BLaER1 (cell line): ENCODE results near the gene DSG3.

ENCODE experiments used
- H3K27ac ChIP-seq: shearing (Covaris generic); formaldehyde crosslinking; 2 replicates; pipeline ENCODE4 v1.8.1; 2022
- H3K27me3 ChIP-seq: shearing (Covaris generic); formaldehyde crosslinking; 2 replicates; pipeline ENCODE4 v1.8.1; 2022
- H3K36me3 ChIP-seq: shearing (Covaris generic); formaldehyde crosslinking; 2 replicates; pipeline ENCODE4 v1.8.1; 2022
- H3K4me1 ChIP-seq: shearing (Covaris generic); formaldehyde crosslinking; 2 replicates; pipeline ENCODE4 v1.8.1; 2022
- H3K4me2 ChIP-seq: shearing (Covaris generic); formaldehyde crosslinking; 2 replicates; pipeline ENCODE4 v1.8.1; 2022
- H3K4me3 ChIP-seq: shearing (Covaris generic); formaldehyde crosslinking; 2 replicates; pipeline ENCODE4 v1.8.1; 2022
- H3K9ac ChIP-seq: shearing (Covaris generic); formaldehyde crosslinking; 2 replicates; pipeline ENCODE4 v1.8.1; 2022
- H3K9me3 ChIP-seq: shearing (Covaris generic); formaldehyde crosslinking; 2 replicates; pipeline ENCODE4 v1.8.1; 2022
- H4K20me1 ChIP-seq: shearing (Covaris generic); formaldehyde crosslinking; 2 replicates; pipeline ENCODE4 v1.8.1; 2022
- Cebpa-rat ChIP-seq: shearing (Covaris generic); IDR thresholded peaks from 2 replicates; pipeline ENCODE4 v1.8.1; 2022

DSG3 gene

DNA sequence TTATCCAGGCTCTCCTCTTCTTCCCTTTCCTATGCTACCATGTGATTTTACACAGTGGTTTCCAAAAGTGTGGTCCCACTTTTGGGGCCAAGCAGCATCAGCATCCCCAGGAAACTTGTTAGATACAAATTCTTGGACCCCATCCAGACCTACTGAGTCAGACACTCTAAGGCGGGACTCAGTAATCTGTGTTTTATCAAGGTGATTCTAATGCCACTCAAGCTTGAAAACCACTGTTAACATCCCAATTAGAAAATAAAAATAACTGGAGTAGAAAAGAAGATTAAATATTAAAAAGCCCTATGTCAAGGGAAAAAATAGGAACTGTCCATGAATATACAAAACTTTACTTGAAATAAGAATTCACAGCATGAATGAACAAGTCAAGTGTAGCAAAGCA is 61.2 kb downstream of the DSG3 start:
- Histone ChIP-seq H4K20me1 (no peaks in the 10 kb centered on the region), H3K27ac (no peak overlapping the region), H3K27me3 (no peaks in the 10 kb centered on the region), H3K36me3 (no peaks in the 10 kb centered on the region), H3K9ac (no peak overlapping the region), H3K4me2 (no peak overlapping the region), H3K4me3 (no peak overlapping the region), H3K4me1 (no peaks in the 10 kb centered on the region), H3K9me3 (no peaks in the 10 kb centered on the region)
- TF ChIP-seq Cebpa-rat = no peak

DNA sequence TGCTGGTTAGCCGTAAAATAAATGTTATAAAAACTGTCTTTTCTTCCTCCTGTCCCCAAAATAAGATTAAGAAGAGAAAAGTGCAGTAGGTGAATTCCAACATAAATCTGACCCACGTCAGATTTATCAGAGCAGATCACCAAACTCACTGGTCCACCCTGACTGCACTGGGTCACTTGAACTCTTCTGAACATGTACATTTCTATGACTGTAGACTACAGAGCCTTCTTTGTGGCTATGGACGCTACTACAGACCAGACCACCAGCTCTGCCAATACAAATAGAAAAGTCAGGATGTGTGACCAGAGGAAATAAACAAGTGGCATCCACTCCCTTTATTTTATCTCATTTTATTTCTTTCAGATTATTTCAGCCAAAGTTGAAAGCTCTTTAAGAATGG is 62.0 kb downstream of the DSG3 start:
- no peaks in the 10 kb centered on the region for H3K36me3 ChIP-seq
- H3K27me3 ChIP-seq = no peaks in the 10 kb centered on the region
- H3K4me2 ChIP-seq = no peak overlapping the region
- no peaks in the 10 kb centered on the region for H3K9me3 ChIP-seq
- TF ChIP-seq Cebpa-rat = no peak
- H3K9ac ChIP-seq = no peak overlapping the region
- H3K27ac ChIP-seq = no peak overlapping the region
- no peak overlapping the region for H3K4me3 ChIP-seq
- H4K20me1 ChIP-seq = no peaks in the 10 kb centered on the region
- H3K4me1 ChIP-seq = no peaks in the 10 kb centered on the region

DNA sequence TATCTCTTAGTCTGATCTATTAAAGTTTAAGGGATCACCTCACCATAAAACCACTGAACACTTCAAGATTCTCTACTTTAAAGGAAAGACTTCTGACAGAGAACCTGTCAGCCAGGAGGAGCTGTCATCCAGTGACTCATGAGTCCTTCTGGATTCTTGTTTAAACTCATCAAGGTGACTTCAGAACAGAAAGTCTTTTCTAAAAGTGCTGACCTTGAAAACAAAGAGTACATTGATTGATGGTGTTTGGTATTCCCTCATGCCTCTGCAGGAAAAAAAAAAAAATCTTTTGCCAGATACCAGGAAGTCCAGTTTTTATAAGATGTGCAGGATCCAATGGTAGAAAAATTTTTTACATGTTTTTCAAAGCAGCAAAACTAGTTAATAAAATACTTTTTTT is 62.8 kb downstream of the DSG3 start:
- no peaks in the 10 kb centered on the region for H3K4me1 ChIP-seq
- no peak overlapping the region for H3K27ac ChIP-seq
- no peaks in the 10 kb centered on the region for H4K20me1 ChIP-seq
- H3K4me3 ChIP-seq = no peak overlapping the region
- H3K36me3 ChIP-seq = no peaks in the 10 kb centered on the region
- no peaks in the 10 kb centered on the region for H3K9me3 ChIP-seq
- no peak overlapping the region for H3K9ac ChIP-seq
- no peak for TF ChIP-seq Cebpa-rat
- no peak overlapping the region for H3K4me2 ChIP-seq
- H3K27me3 ChIP-seq = no peaks in the 10 kb centered on the region

DNA sequence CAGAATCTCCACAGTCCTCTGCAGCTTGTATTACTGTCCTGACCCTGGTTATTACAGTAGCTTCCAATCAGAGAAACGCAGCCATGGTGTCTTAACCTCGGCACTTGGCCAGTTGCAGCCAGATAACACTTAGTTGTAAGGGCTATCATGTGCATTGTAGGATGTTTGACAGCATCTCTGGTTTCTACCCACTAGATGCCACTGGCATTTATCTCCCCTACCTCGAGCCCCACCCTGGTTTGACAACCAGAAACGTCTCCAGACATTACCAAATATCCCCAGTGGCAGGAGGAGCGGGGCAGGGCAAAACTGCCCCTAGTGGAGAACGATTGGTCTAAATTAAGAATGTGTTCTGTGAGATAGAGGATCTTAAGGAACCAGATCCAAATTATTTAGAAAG is 63.6 kb downstream of the DSG3 start:
- no peaks in the 10 kb centered on the region for H4K20me1 ChIP-seq
- no peaks in the 10 kb centered on the region for H3K27me3 ChIP-seq
- H3K9me3 ChIP-seq = no peaks in the 10 kb centered on the region
- H3K4me1 ChIP-seq = no peaks in the 10 kb centered on the region
- no peak overlapping the region for H3K4me2 ChIP-seq
- no peak for TF ChIP-seq Cebpa-rat
- H3K9ac ChIP-seq = no peak overlapping the region
- no peak overlapping the region for H3K27ac ChIP-seq
- H3K4me3 ChIP-seq = no peak overlapping the region
- no peaks in the 10 kb centered on the region for H3K36me3 ChIP-seq

DNA sequence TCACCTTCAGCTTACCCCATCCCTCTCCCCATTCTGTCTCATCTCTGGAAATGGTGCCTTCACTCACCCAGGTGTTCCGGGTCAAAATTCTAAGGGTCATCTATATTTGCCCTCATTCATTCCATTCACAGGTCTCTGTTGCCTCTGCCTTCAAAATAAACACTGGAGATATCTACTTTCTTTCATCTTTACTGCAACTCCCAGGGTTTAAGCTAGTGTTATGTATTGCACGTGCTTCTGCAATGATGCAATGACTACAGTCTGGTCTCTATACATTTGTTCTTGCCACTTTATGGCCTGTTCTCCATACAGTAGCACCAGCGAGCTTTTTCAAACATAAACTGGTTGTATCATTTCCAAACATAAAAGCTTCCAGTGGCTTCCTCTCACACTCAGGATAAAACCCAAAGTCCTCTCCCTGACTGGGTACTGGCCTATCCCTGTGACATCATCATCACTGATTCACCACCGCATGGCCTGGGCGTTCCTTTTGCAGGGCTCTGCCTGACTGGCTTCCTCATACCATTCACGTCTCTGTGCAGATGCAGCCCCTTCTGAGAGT is 64.7 kb downstream of the DSG3 start:
- Histone ChIP-seq H3K4me2 (no peak overlapping the region), H3K9me3 (no peaks in the 10 kb centered on the region), H3K27me3 (no peaks in the 10 kb centered on the region), H3K9ac (no peak overlapping the region), H3K27ac (no peak overlapping the region), H3K4me3 (no peak overlapping the region), H4K20me1 (no peaks in the 10 kb centered on the region), H3K4me1 (no peaks in the 10 kb centered on the region), H3K36me3 (no peaks in the 10 kb centered on the region)
- no peak for TF ChIP-seq Cebpa-rat

DNA sequence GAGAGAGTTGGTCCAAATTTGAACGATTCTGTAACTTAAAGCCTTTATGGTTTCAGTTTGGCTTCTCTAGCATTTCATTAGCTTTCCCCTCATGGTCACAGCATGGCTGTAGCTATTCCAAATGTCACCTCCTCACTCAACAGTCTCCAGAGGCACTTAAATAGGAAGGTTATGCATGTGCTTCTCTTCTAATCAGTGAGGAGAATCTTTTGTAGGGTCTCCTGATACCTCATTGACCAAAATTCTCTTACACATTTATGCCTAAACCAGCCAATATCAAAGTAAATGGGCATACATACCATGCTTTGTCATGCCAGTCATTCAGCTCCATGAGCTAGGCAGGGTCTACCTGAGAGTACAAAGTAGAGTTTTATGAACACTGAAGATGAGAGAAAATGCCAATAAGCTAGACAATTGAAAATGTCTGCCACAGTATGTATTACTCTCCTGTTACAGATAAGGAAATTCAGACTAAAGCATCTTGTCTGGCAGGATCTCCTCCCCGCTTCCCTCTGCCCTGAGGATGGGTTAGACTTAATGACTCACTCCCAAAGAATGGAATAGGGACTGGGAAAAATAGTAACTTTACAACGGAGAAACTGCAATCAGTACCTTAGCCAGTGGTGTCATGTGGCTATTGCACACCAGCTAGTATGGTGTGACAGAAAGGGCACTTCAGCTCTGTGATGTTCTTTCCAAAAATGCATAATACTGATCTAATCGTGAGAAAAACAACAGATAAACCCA is 65.8 kb downstream of the DSG3 start:
- Histone ChIP-seq H3K36me3 (no peaks in the 10 kb centered on the region), H3K4me3 (no peak overlapping the region), H3K9me3 (no peaks in the 10 kb centered on the region), H3K4me1 (no peaks in the 10 kb centered on the region), H4K20me1 (no peaks in the 10 kb centered on the region), H3K9ac (no peak overlapping the region), H3K4me2 (no peak overlapping the region), H3K27me3 (no peaks in the 10 kb centered on the region), H3K27ac (no peak overlapping the region)
- no peak for TF ChIP-seq Cebpa-rat

DNA sequence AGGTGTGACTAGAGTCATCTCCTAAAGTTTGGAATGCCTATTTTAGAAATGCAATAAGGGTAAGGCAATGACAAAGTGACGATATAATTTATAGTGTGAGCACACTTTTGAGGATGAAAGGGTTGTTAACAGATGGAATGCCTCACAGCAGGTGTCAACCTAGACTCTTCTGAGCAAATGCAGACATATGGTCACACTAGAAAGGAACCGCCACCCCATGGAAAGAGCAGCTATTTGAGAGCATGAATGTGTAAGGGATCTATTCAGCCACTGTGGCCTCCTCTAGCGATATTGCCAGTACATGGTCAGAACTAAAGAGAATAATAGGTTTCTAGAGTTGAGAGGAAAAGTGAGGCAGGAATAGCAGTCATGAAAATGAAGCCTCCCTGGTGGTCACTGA is 68.9 kb downstream of the DSG3 start:
- no peaks in the 10 kb centered on the region for H3K9me3 ChIP-seq
- no peaks in the 10 kb centered on the region for H3K27me3 ChIP-seq
- H3K9ac ChIP-seq = no peak overlapping the region
- no peaks in the 10 kb centered on the region for H3K36me3 ChIP-seq
- no peak overlapping the region for H3K4me2 ChIP-seq
- no peak overlapping the region for H3K4me3 ChIP-seq
- TF ChIP-seq Cebpa-rat = no peak
- H4K20me1 ChIP-seq = no peaks in the 10 kb centered on the region
- H3K27ac ChIP-seq = no peak overlapping the region
- no peaks in the 10 kb centered on the region for H3K4me1 ChIP-seq

DNA sequence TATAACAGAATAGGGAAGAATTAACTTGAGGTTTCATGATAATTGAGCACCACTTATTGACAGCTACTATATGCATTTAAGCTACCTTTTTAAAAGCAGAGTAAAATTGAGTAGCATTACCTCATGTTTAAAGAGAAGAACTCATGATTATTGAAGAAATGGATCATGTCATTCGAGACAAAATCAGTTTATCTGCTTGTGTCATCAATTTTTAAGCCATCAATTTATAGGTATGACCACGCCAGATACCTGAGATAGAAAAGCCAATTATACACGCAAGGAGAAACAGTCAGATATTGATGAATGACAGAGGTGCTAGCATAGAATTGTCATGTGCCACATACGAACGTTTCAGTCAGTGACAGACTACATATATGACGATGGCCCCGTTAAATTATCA is 78.8 kb downstream of the DSG3 start:
- TF ChIP-seq Cebpa-rat = no peak
- Histone ChIP-seq H3K9me3 (no peaks in the 10 kb centered on the region), H3K27me3 (no peaks in the 10 kb centered on the region), H3K4me3 (no peak overlapping the region), H3K4me1 (no peaks in the 10 kb centered on the region), H3K27ac (no peak overlapping the region), H4K20me1 (no peaks in the 10 kb centered on the region), H3K36me3 (no peaks in the 10 kb centered on the region), H3K9ac (no peak overlapping the region), H3K4me2 (no peak overlapping the region)
